Stomach (tissue), 4 donors: Measurements from ENCODE around the gene RBM7.

Experiments
- CTCF ChIP-seq, 7 experiments: fragments of 450-650 bp in 4 of 7; fragments of 200-600 bp in 3 of 7; sonication (generic) in 3 of 7; IDR thresholded peaks; one replicate each; pipeline ENCODE4 v1.5.1; 2016 to 2019; ENCODE audit warnings: antibody characterized with exemption in 7 of 7, control low read depth in 2 of 7, mild to moderate bottlenecking in 1 of 7
- POLR2A ChIP-seq, 4 donors: fragments of 450-650 bp; IDR thresholded peaks; one replicate each; pipeline ENCODE4 v1.6.1; 2016; ENCODE audit warnings: antibody characterized with exemption in 4 of 4, control low read depth in 2 of 4, mild to moderate bottlenecking in 1 of 4, moderate library complexity in 1 of 4

DNA sequence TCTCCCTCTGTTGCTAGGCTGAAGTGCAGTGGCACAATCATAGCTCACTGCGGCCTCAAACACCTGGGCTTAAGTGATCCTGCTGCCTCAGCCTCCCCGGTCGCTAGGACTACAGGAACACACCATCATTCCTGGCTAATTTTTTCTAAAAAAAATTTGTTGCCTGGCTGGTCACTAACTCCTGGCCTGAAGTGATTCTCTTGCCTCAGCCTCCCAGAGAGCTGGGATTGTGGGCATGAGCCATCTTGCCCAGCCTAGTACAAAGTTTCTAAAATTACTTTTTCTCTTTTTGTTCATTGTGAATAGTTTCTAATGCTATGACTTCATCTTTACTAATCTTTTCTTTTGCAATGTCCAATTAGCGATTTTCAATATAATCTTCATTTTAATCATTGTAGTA lies 12.5 kb downstream of the RBM7 start:
- TF ChIP-seq CTCF (IDR thresholded peaks at IDR 0.05) (no peak), POLR2A (IDR thresholded peaks at IDR 0.05) (no peak)
